Rectal smooth muscle tissue (tissue), 1 donor: ENCODE results near the gene ACP6.
A peak's percentile ranks its signal among the peaks of the same experiment; 100 is the strongest.

Experiments
- H3K27ac ChIP-seq: one replicate; pipeline ENCODE4 v1.7.0; 2013; ENCODE audit warnings: low read depth, low read length, inconsistent platforms
- H3K27me3 ChIP-seq: one replicate; pipeline ENCODE4 v1.7.0; 2013; ENCODE audit warnings: low read length; ENCODE audit not compliant: control insufficient read depth, insufficient read depth
- H3K36me3 ChIP-seq: one replicate; pipeline ENCODE4 v1.7.0; 2013; ENCODE audit warnings: low read length; ENCODE audit not compliant: control insufficient read depth, insufficient read depth
- H3K4me1 ChIP-seq: one replicate; pipeline ENCODE4 v1.7.0; 2013; ENCODE audit warnings: low read length; ENCODE audit not compliant: control insufficient read depth, insufficient read depth
- H3K4me3 ChIP-seq: one replicate; pipeline ENCODE4 v1.7.0; 2013; ENCODE audit warnings: low read length
- H3K9ac ChIP-seq: one replicate; pipeline ENCODE4 v1.7.0; 2013; ENCODE audit warnings: low read length

ACP6 gene

GRCh38 chr1:147676311-147677085 is 6.2 kb upstream of the ACP6 start:
- Histone ChIP-seq H3K9ac (no peak overlapping the region), H3K27ac (no peak overlapping the region), H3K36me3 (no peaks in the 10 kb centered on the region), H3K27me3 (no peaks in the 10 kb centered on the region), H3K4me1 (no peaks in the 10 kb centered on the region), H3K4me3 (no peak overlapping the region)

- Histone ChIP-seq H3K27ac (no peak overlapping the region), H3K36me3 (no peaks in the 10 kb centered on the region), H3K4me1 (peaks cover 5% of the 10 kb centered on the region), H3K27me3 (no peaks in the 10 kb centered on the region), H3K4me3 (no peak overlapping the region), H3K9ac (no peak overlapping the region)
Measured at GRCh38 chr1:147673816-147674215, 3.5 kb upstream of the ACP6 start.

- Histone ChIP-seq H3K27ac (no peak overlapping the region), H3K4me1 (peaks cover 7% of the 10 kb centered on the region), H3K4me3 (no peak overlapping the region), H3K36me3 (no peaks in the 10 kb centered on the region), H3K27me3 (no peaks in the 10 kb centered on the region), H3K9ac (no peak overlapping the region)
Measured at GRCh38 chr1:147673406-147673805, 3.1 kb upstream of the ACP6 start.

GRCh38 chr1:147669469-147670318 is 630 bp downstream of the ACP6 start:
- peak overlapping the region; percentile 95 for H3K4me3 ChIP-seq
- no peaks in the 10 kb centered on the region for H3K27me3 ChIP-seq
- no peaks in the 10 kb centered on the region for H3K36me3 ChIP-seq
- H3K9ac ChIP-seq: peak overlapping the region; percentile 70
- H3K4me1 ChIP-seq: peaks cover 7% of the 10 kb centered on the region
- peak overlapping the region; percentile 62 for H3K27ac ChIP-seq

- Histone ChIP-seq H3K4me1 (peaks cover 7% of the 10 kb centered on the region), H3K27ac (no peak overlapping the region), H3K27me3 (no peaks in the 10 kb centered on the region), H3K36me3 (no peaks in the 10 kb centered on the region), H3K4me3 (no peak overlapping the region), H3K9ac (no peak overlapping the region)
Measured at GRCh38 chr1:147665521-147665920, 4.8 kb downstream of the ACP6 start.

- Histone ChIP-seq H3K27ac (no peak overlapping the region), H3K36me3 (no peaks in the 10 kb centered on the region), H3K9ac (no peak overlapping the region), H3K4me3 (no peak overlapping the region), H3K4me1 (peaks cover 5% of the 10 kb centered on the region), H3K27me3 (no peaks in the 10 kb centered on the region)
Measured at GRCh38 chr1:147664206-147664605, 6.1 kb downstream of the ACP6 start.

GRCh38 chr1:147654511-147654910 is 15.8 kb downstream of the ACP6 start:
- no peak overlapping the region for H3K9ac ChIP-seq
- no peaks in the 10 kb centered on the region for H3K27me3 ChIP-seq
- no peak overlapping the region for H3K27ac ChIP-seq
- H3K4me1 ChIP-seq: no peaks in the 10 kb centered on the region
- H3K36me3 ChIP-seq: peaks cover 12% of the 10 kb centered on the region
- no peak overlapping the region for H3K4me3 ChIP-seq

- no peak overlapping the region for H3K9ac ChIP-seq
- H3K4me3 ChIP-seq: no peak overlapping the region
- no peak overlapping the region for H3K27ac ChIP-seq
- peaks cover 12% of the 10 kb centered on the region for H3K36me3 ChIP-seq
- H3K27me3 ChIP-seq: no peaks in the 10 kb centered on the region
- no peaks in the 10 kb centered on the region for H3K4me1 ChIP-seq
Measured at GRCh38 chr1:147652306-147652705, 18.0 kb downstream of the ACP6 start.

GRCh38 chr1:147651466-147651865 is 18.9 kb downstream of the ACP6 start:
- Histone ChIP-seq H3K9ac (no peak overlapping the region), H3K27me3 (no peaks in the 10 kb centered on the region), H3K36me3 (peaks cover 12% of the 10 kb centered on the region), H3K4me1 (no peaks in the 10 kb centered on the region), H3K27ac (no peak overlapping the region), H3K4me3 (no peak overlapping the region)

GRCh38 chr1:147648933-147649332 is 21.4 kb downstream of the ACP6 start:
- Histone ChIP-seq H3K27ac (no peak overlapping the region), H3K36me3 (peaks cover 6% of the 10 kb centered on the region), H3K9ac (no peak overlapping the region), H3K27me3 (no peaks in the 10 kb centered on the region), H3K4me3 (no peak overlapping the region), H3K4me1 (no peaks in the 10 kb centered on the region)

GRCh38 chr1:147647796-147648633 is 22.3 kb downstream of the ACP6 start:
- H3K4me1 ChIP-seq: no peaks in the 10 kb centered on the region
- H3K27ac ChIP-seq: no peak overlapping the region
- no peak overlapping the region for H3K9ac ChIP-seq
- no peaks in the 10 kb centered on the region for H3K27me3 ChIP-seq
- peaks cover 6% of the 10 kb centered on the region for H3K36me3 ChIP-seq
- no peak overlapping the region for H3K4me3 ChIP-seq

- H3K4me1 ChIP-seq: no peaks in the 10 kb centered on the region
- no peak overlapping the region for H3K27ac ChIP-seq
- H3K4me3 ChIP-seq: no peak overlapping the region
- no peaks in the 10 kb centered on the region for H3K36me3 ChIP-seq
- H3K9ac ChIP-seq: no peak overlapping the region
- H3K27me3 ChIP-seq: no peaks in the 10 kb centered on the region
Measured at GRCh38 chr1:147643974-147644373, 26.4 kb downstream of the ACP6 start.
